ENCODE data around the gene TNNI3K. TPM values are rescaled to one million over a fixed set of nuclear protein-coding genes. Genes with fewer than 3 reads are reported as not detected.

Gene TNNI3K
- polyA plus RNA-seq, 1 donor from 2014 or later, result 3.5 TPM

GRCh38 chr1:74222701-74223100 lies 12.5 kb upstream of the TNNI3K start:
- H2AFZ ChIP-seq (ENCODE audit: low read depth, low read length), result no peak overlapping the region
- H3K9me3 ChIP-seq (ENCODE audit: low read length), result no peaks in the 10 kb centered on the region
- H3K9ac ChIP-seq (ENCODE audit: low read length), result no peak overlapping the region
- no peak overlapping the region for H3K4me2 ChIP-seq (ENCODE audit: low read length)
- H3K79me2 ChIP-seq (replicated peaks; ENCODE audit: insufficient read depth, low read length), result no peaks in the 10 kb centered on the region
- no peaks in the 10 kb centered on the region for H3F3A ChIP-seq (ENCODE audit: insufficient read depth, low read length, poor library complexity, severe bottlenecking)
- TF ChIP-seq EZH2 (IDR thresholded peaks at IDR 0.05; ENCODE audit: borderline replicate concordance, insufficient read depth, low read length, poor library complexity, severe bottlenecking) (no peak), TAF1 (IDR thresholded peaks at IDR 0.05; ENCODE audit: low read depth) (no peak), SMC3 (conservative IDR thresholded peaks at IDR 0.05; ENCODE audit: poor library complexity) (no peak), CTCF (IDR thresholded peaks at IDR 0.05; ENCODE audit: poor library complexity, severe bottlenecking) (no peak), POLR2AphosphoS5 (IDR thresholded peaks at IDR 0.05) (no peak), RAD21 (conservative IDR thresholded peaks at IDR 0.05) (no peak), EP300 (conservative IDR thresholded peaks at IDR 0.05; ENCODE audit: poor library complexity, severe bottlenecking) (no peak), MXI1 (conservative IDR thresholded peaks at IDR 0.05; ENCODE audit: poor library complexity, severe bottlenecking) (no peak)
- TF ChIP-seq, protein P1, sequence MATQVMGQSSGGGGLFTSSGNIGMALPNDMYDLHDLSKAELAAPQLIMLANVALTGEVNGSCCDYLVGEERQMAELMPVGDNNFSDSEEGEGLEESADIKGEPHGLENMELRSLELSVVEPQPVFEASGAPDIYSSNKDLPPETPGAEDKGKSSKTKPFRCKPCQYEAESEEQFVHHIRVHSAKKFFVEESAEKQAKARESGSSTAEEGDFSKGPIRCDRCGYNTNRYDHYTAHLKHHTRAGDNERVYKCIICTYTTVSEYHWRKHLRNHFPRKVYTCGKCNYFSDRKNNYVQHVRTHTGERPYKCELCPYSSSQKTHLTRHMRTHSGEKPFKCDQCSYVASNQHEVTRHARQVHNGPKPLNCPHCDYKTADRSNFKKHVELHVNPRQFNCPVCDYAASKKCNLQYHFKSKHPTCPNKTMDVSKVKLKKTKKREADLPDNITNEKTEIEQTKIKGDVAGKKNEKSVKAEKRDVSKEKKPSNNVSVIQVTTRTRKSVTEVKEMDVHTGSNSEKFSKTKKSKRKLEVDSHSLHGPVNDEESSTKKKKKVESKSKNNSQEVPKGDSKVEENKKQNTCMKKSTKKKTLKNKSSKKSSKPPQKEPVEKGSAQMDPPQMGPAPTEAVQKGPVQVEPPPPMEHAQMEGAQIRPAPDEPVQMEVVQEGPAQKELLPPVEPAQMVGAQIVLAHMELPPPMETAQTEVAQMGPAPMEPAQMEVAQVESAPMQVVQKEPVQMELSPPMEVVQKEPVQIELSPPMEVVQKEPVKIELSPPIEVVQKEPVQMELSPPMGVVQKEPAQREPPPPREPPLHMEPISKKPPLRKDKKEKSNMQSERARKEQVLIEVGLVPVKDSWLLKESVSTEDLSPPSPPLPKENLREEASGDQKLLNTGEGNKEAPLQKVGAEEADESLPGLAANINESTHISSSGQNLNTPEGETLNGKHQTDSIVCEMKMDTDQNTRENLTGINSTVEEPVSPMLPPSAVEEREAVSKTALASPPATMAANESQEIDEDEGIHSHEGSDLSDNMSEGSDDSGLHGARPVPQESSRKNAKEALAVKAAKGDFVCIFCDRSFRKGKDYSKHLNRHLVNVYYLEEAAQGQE (IDR thresholded peaks at IDR 0.05; ENCODE audit: borderline replicate concordance), result no peak
- no peaks in the 10 kb centered on the region for H3K9me2 ChIP-seq (ENCODE audit: insufficient read depth, low read length)
- H3K4me3 ChIP-seq (ENCODE audit: low read length), result no peak overlapping the region
- H3K27me3 ChIP-seq (ENCODE audit: insufficient read depth, low read depth, low read length), result no peaks in the 10 kb centered on the region
- no peak overlapping the region for H3K27ac ChIP-seq (ENCODE audit: low read length)
- H3K36me3 ChIP-seq (ENCODE audit: insufficient read depth, low read length), result no peaks in the 10 kb centered on the region
- H4K20me1 ChIP-seq (ENCODE audit: insufficient read depth), result no peaks in the 10 kb centered on the region

DNA sequence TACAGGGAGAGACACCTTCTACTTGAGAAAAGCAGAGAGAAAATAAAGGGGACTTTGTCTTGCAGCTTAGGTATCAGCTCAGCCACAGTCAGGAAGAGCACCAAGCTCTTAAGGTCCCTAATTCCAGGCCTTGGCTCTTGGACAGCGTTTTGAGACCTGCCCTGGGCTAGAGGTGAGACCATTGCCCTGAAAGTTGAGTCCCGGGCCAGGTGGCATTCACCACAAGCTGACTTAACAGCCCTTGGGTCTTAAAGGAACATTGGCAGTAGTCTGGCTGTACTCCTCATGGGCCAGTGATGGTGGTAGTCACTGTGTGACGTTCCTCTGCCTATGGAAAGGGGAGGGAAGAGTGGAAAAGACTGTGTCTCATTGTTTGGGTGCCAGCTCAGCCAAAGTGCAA lies 11.7 kb upstream of the TNNI3K start:
- no peaks in the 10 kb centered on the region for H3F3A ChIP-seq (ENCODE audit: insufficient read depth, low read length, poor library complexity, severe bottlenecking)
- no peaks in the 10 kb centered on the region for H3K79me2 ChIP-seq (replicated peaks; ENCODE audit: insufficient read depth, low read length)
- no peaks in the 10 kb centered on the region for H3K36me3 ChIP-seq (ENCODE audit: insufficient read depth, low read length)
- H3K9ac ChIP-seq (ENCODE audit: low read length), result no peak overlapping the region
- no peaks in the 10 kb centered on the region for H3K27me3 ChIP-seq (ENCODE audit: insufficient read depth, low read depth, low read length)
- H3K9me3 ChIP-seq (ENCODE audit: low read length), result no peaks in the 10 kb centered on the region
- no peaks in the 10 kb centered on the region for H3K9me2 ChIP-seq (ENCODE audit: insufficient read depth, low read length)
- TF ChIP-seq POLR2AphosphoS5 (IDR thresholded peaks at IDR 0.05) (no peak), RAD21 (conservative IDR thresholded peaks at IDR 0.05) (no peak), SMC3 (conservative IDR thresholded peaks at IDR 0.05; ENCODE audit: poor library complexity) (no peak), EZH2 (IDR thresholded peaks at IDR 0.05; ENCODE audit: borderline replicate concordance, insufficient read depth, low read length, poor library complexity, severe bottlenecking) (no peak), EP300 (conservative IDR thresholded peaks at IDR 0.05; ENCODE audit: poor library complexity, severe bottlenecking) (no peak), CTCF (IDR thresholded peaks at IDR 0.05; ENCODE audit: poor library complexity, severe bottlenecking) (no peak), MXI1 (conservative IDR thresholded peaks at IDR 0.05; ENCODE audit: poor library complexity, severe bottlenecking) (no peak), TAF1 (IDR thresholded peaks at IDR 0.05; ENCODE audit: low read depth) (no peak)
- TF ChIP-seq, protein P1 (IDR thresholded peaks at IDR 0.05; ENCODE audit: borderline replicate concordance), result no peak
- H4K20me1 ChIP-seq (ENCODE audit: insufficient read depth), result no peaks in the 10 kb centered on the region
- no peak overlapping the region for H2AFZ ChIP-seq (ENCODE audit: low read depth, low read length)
- H3K27ac ChIP-seq (ENCODE audit: low read length), result no peak overlapping the region
- H3K4me3 ChIP-seq (ENCODE audit: low read length), result no peak overlapping the region
- no peak overlapping the region for H3K4me2 ChIP-seq (ENCODE audit: low read length)

All from neural cell (in vitro differentiated cells).